Upper lobe of left lung (tissue), 4 donors: ENCODE measurements around the gene ARL3.

ENCODE experiments used
- CTCF ChIP-seq, 6 experiments: fragments of 450-650 bp in 4 of 6; fragments of 200-600 bp in 2 of 6; sonication (generic) in 2 of 6; IDR thresholded peaks; one replicate each; pipeline ENCODE4 v1.5.1; 2016 to 2019; ENCODE audit warnings: antibody characterized with exemption in 6 of 6
- EP300 ChIP-seq, 4 donors: sonication (generic); formaldehyde crosslinking; IDR thresholded peaks; one replicate each; pipeline ENCODE4 v1.5.1; 2017; ENCODE audit warnings: antibody characterized with exemption in 4 of 4, control low read depth in 2 of 4

GRCh38 chr10:102624094-102624493, 90.1 kb downstream of the ARL3 start:
- TF ChIP-seq EP300 (IDR thresholded peaks at IDR 0.05) (no peak), CTCF (IDR thresholded peaks at IDR 0.05) (no peak)
